Measurements from ENCODE around the gene NEO1.
"Not testable (repeated sequence)": the region's sequence is repeated elsewhere in the genome, so short reads cannot be mapped to it uniquely, and the experiment has no call there.

The NEO1 gene

DNA sequence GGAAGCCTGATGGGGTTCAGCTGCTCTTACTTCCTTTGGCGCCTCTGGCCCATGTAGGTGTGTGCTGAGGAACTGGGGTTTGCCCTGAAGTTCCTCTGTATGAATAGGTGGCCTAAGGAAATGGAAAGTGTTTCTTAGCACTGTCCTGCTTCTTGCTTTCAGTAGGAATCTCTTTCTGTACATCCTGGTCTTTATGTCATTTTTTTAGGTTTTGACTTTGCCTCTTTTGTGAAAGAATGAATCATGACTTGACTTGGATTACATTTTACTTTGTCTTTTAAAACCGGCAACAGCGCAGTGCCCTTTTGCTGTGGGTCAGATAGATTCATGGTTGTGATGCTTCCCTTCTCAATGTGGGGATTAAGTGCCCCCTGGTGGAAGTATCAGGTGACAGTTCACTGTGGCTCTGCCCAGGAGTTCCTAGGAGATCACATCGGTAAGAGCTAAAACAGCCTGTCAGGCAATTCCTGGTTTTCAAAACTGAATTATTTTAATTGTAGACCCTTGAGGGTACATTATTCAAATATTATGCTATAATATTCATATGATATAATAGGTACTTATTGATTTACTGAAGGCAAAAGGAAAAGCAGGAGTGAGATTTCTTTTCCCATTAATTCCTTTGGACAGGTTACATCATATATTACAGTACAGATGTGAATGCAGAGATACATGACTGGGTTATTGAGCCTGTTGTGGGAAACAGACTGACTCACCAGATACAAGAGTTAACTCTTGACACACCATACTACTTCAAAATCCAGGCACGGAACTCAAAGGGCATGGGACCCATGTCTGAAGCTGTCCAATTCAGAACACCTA lies 221.1 kb downstream of the NEO1 start:
- no peak for DNase-seq

- DNase-seq = no peak
Measured at GRCh38 chr15:73275862-73276261, 223.6 kb downstream of the NEO1 start.

GRCh38 chr15:73282567-73283365 lies 230.5 kb downstream of the NEO1 start:
- no peak for DNase-seq

- DNase-seq = no peak
Measured at GRCh38 chr15:73283366-73283962, 231.2 kb downstream of the NEO1 start.

GRCh38 chr15:73284090-73284716 lies 231.9 kb downstream of the NEO1 start:
- DNase-seq = no peak

GRCh38 chr15:73286311-73286710 lies 234.0 kb downstream of the NEO1 start:
- DNase-seq = no peak

- peak; percentile 38 for DNase-seq
Measured at GRCh38 chr15:73287019-73287418, 234.8 kb downstream of the NEO1 start.

DNA sequence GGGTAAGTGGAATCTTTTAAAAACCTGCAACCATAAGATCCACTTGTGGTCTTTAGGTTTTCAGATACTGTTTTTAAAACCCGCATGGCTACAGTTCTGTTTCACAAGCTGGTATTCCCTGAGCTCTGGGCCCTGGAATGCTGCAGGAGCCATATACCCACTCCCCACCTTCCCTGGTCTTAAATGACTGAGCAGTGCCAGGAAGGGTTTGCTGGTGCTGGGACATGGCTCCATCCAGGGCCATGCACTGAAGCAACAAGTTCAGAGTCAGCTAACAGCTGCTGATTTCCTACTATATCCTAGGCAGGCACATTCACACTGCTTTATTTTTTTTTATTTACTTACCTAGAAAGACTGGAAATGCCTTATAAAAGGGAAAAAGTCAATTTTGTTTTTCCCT lies 239.2 kb downstream of the NEO1 start:
- DNase-seq = no peak

DNA sequence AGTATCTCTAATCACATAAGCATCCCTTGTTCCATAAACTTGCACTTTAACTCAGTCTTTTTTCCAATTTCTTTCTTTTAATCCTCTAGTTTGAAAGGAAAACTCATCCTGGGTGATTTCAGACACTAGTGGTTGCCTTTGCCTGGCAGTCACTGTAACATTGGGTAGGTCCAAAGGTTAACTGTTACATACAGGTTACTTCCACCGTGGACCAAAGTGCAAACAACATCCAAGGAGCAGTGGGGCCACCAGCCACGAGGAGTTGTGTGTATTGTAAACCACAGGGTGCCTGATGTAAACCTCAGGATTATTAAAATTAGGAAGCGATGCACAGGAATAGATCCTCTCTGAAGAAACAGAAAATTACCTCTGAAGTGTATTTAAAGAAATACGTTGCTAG lies 241.5 kb downstream of the NEO1 start:
- DNase-seq = no peak

- DNase-seq = peak; percentile 46
Measured at GRCh38 chr15:73295630-73296286, 243.5 kb downstream of the NEO1 start.

DNA sequence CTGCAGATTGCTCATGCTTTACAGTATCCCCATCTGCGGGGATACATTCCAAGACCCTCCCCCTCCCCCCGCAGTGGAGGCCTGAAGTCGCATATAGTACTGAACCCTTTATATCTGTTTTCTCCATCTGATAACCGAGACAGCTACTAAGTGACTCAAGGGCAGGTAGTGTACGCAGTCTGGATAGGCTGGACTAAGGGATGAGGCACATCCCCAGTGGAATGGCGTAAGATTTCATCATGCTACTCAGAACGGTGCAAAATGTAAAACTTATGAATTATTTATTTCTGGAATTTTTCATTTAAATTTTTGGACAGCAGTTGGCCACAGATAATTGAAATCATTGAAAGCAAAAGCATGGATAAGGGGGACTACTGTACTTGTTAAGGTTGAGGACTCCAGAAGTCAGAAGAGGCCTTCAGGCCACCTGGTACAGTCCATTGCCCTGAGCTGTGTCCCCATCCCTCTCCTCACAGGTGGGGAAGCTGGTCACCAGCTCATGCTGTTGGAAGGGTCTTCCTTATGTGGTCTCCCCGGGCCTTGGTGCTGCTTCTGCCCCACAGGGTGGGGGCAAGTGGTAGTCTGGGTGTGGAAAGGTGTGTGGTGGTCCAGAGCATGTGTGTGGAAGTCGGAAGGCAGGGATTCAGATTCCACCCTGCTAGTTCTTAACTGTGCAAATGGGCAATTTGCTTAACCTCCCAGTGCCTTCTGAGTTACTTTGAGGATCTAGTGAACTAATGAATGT lies 244.5 kb downstream of the NEO1 start:
- no peak for DNase-seq

- DNase-seq = no peak
Measured at GRCh38 chr15:73298522-73299245, 246.4 kb downstream of the NEO1 start.

DNA sequence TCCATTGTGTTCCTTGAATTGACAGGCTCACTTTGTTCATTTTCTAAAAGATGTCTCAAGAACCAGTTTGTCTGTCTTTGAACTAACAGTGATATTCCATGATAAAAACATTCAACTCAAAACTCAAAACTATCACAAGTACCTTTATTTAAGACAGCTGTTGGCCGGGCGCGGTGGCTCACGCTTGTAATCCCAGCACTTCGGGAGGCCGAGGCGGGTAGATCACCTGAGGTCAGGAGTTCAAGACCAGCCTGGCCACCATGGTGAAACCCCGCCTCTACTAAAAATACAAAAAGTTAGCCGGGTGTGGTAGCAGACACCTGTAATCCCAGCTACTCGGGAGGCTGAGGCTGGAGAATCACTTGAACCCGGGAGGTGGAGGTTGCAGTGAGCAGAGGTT lies 248.0 kb downstream of the NEO1 start:
- DNase-seq = not testable (repeated sequence)

DNA sequence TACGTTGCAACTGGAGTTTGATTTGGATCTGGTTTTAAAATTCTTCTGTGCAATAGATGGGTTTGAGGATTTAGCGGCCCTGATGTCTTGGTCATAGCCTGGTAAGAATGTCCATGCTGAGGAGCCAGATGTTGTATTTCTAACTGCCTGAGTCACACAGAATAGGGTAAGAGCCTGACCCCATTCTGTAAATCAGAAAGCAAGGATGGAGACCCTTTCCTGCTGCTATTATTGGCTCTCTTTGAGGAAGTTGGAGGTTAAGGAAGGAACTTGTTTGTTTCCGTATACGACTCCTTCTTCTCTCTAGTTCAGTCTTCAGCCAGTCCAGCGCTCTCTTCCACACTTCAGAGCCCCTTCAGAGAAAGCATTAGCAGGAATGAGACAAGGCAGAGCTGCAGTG lies 251.4 kb downstream of the NEO1 start:
- DNase-seq = no peak

DNA sequence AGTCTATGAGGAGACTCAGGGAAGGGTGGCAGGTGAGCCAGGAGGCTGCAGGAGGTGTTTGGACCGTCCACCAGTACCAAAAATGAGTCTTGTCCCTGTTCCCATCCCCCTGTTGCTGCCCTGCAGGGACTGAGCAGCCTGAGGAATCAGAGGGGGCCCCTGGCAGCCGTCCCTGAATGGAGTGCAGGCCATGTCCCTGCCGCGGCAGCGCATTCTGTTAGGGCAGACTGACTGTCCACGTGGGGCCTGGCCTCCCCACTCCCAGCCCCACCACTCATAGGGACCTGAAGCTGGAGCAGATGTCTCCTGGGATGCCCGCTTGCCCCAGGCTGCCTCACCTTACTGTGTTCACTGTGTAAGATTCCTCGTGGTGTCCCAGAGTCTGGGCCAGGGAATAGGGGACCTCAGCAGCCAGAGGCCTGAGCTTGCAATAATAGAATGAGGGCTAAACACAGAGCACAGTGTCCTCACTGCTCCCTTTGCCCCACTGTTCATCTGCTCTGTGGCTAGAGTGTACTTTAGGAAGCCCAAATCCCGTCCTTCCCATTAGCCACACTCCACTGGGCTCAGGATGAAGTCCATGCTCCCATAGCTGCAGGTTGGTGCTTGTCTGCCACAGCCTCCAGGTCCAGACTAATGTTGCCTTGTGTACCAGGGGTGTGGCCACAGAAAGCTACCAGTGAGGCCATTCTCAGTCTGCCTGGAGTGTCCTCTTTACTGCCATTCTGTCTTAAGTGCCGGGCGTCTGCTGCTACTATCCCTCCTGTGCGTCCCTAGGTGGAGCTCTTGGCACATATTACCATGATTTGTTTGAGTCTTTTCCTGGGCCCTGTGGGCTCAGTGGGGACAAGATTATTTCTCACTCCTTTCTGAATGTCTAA lies 253.3 kb downstream of the NEO1 start:
- no peak for DNase-seq

DNA sequence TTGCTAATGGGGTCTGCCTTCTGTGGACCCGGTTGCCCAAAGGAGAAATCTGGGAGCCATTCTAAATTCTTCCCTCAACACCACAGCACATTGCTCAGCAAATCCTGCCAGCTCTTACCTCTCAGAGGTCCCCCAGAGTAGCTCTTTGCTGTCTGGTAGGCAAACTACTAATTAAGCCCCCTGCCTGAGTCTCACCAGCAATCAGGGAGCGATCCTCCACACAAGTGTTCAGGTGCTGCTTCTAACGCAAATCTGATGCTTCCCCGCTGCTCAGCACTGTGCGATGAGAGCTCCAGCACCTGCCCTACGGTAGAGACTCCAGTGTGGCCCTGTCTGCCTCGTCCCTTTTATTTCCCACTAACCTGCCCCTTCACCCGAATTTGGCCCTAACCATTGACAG lies 256.0 kb downstream of the NEO1 start:
- DNase-seq = no peak

DNA sequence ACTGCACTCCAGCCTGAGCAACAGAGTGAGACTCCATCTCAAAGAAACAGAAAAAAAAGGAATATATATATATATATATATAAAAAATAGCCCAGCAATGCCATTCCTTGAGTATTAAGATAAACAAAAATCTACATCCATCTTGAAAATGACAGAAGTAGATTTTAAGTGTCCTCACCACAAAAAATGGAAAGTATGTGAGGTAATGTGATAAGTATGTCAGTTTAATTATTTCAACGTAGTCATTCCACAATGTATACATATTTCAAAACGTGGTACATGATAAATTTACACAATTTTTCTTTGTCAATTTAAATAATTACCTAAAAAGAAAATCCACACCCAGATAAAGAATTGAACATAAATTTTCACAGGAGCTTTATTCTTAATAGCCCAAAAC lies 261.6 kb downstream of the NEO1 start:
- no peak for DNase-seq

GRCh38 chr15:73317651-73318462 lies 265.6 kb downstream of the NEO1 start:
- no peak for DNase-seq

Data from GF-D8 (cell line).